DOHH2 (cell line): Measurements from ENCODE around the gene PREX1.

Experiments used
- CTCF ChIP-seq: fragments of 200-600 bp; sonication (generic); IDR thresholded peaks from one replicate; pipeline ENCODE4 v1.5.1; 2014; ENCODE audit warnings: antibody characterized with exemption, mild to moderate bottlenecking, low read depth, low read length; ENCODE audit not compliant: poor library complexity, severe bottlenecking
- EZH2phosphoT487 ChIP-seq: fragments of 200-600 bp; sonication (generic); IDR thresholded peaks from 2 replicates; pipeline ENCODE4 v1.6.1; 2017; ENCODE audit warnings: borderline replicate concordance, mild to moderate bottlenecking, antibody characterized with exemption, low read length, moderate library complexity, mixed read lengths

DNA sequence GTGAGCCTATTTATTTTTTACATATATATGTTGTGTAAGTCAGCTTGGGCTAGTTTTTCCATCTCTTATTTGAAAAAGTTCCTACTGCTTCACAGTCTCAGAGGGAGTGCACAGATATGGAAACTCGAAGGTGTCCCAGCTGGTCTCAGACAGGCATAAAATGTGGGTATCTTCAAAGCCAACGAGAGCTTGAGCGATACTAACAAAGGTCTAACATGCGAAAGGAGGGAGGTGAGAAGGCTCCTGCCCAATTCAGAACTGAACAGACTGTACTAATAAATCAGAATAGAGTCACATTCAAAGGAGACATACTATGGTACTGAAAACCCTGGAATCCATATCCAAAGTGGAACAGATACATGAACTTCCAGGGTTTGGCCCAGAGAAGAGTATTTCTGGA lies 113.0 kb downstream of the PREX1 start:
- TF ChIP-seq CTCF, result no peak
- TF ChIP-seq EZH2phosphoT487, result no peak
